Neural cell (in vitro differentiated cells): ENCODE measurements around the gene CLCN1.

Experiments used
- CTCF ChIP-seq: fragments of 450-650 bp; IDR thresholded peaks from 2 replicates; pipeline ENCODE4 v1.5.1; 2014; ENCODE audit warnings: antibody characterized with exemption, mild to moderate bottlenecking, moderate library complexity; ENCODE audit not compliant: poor library complexity, severe bottlenecking
- POLR2AphosphoS5 ChIP-seq: IDR thresholded peaks from 2 replicates; pipeline ENCODE4 v1.6.1; 2012

GRCh38 chr7:143287339-143287934 lies 28.5 kb upstream of the CLCN1 start:
- TF ChIP-seq CTCF (no peak), POLR2AphosphoS5 (no peak)
